ENCODE measurements around the gene HLF. TPM values are rescaled to one million over a fixed set of nuclear protein-coding genes. Genes with fewer than 3 reads are reported as not detected.

HLF gene
- total RNA-seq, 1 experiment from 2014 or later = 1.5 TPM

DNA sequence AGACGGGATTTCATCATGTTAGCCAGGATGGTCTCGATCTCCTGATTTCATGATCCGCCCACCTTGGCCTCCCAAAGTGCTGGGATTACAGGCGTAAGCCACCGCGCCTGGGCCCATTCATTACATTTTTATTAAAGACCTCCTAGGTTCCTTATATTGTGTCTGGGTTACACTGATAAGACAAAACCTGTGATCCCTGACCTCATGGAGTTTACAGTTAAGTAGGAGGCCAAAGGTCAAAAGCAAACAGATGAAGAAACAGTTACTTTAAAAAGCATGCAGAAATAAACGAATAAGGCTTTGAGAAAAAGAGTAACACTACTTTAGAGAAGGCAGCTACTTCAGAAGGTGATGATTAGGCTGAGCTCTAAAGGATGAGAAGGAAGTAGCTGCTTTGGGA is 14.9 kb upstream of the HLF start:
- Histone ChIP-seq H3K9me2 (ENCODE audit: insufficient read depth) (no peaks in the 10 kb centered on the region), H3K36me3 (ENCODE audit: control insufficient read depth in 1 of 2, insufficient read depth in 2 of 2, low read length in 2 of 2) (no peaks in the 10 kb centered on the region), H3K4me1 (ENCODE audit: control insufficient read depth in 1 of 2, insufficient read depth in 2 of 2, low read length in 2 of 2) (no peaks in the 10 kb centered on the region), H3K79me2 (ENCODE audit: insufficient read depth, low read length) (no peaks in the 10 kb centered on the region), H3K4me3 (replicated peaks in 1 of 2; ENCODE audit: low read depth in 1 of 2, low read length in 2 of 2) (no peak overlapping the region), H3K27me3 (ENCODE audit: insufficient read depth, low read length) (no peaks in the 10 kb centered on the region), H3K9ac (ENCODE audit: low read length) (no peak overlapping the region), H3K9me3 (ENCODE audit: control insufficient read depth in 1 of 2, insufficient read depth in 1 of 2, low read depth in 1 of 2, low read length in 2 of 2) (no peaks in the 10 kb centered on the region; a peak in 1 of 4 replicates), H4K20me1 (ENCODE audit: insufficient read depth) (no peaks in the 10 kb centered on the region), H2AFZ (ENCODE audit: low read depth, low read length, poor library complexity, severe bottlenecking) (no peak overlapping the region), H3K27ac (ENCODE audit: low read depth, low read length) (no peak overlapping the region), H3K4me2 (ENCODE audit: low read length) (no peak overlapping the region)
- ATAC-seq (no peak), DNase-seq (ENCODE audit: low read depth, low spot score) (no peak)
- intact Hi-C loops (cut with micrococcal nuclease) = no loop called here
- RAD21 ChIA-PET (ENCODE audit: low non-redundant PET in 1 of 2, low total read pairs in 2 of 2, uncharacterized antibody in 2 of 2, unreplicated experiment in 2 of 2) = no interaction called here
- BruUV-seq (replicated peaks) = no TSS peak
- TF ChIP-seq ZFX (IDR thresholded peaks at IDR 0.05) (no peak), POLR2A (IDR thresholded peaks at IDR 0.05; ENCODE audit: borderline replicate concordance, extremely low read depth, insufficient read depth, insufficient read length) (no peak)
- POLR2A ChIA-PET = no interaction called here
- CTCF ChIA-PET = no interaction called here

GRCh38 chr17:55254375-55254774 is 10.4 kb upstream of the HLF start:
- no peaks in the 10 kb centered on the region for H3K9me3 ChIP-seq (ENCODE audit: control insufficient read depth in 1 of 2, insufficient read depth in 1 of 2, low read depth in 1 of 2, low read length in 2 of 2)
- RAD21 ChIA-PET (ENCODE audit: low non-redundant PET in 1 of 2, low total read pairs in 2 of 2, uncharacterized antibody in 2 of 2, unreplicated experiment in 2 of 2) = no interaction called here
- CTCF ChIA-PET = no interaction called here
- H4K20me1 ChIP-seq (ENCODE audit: insufficient read depth) = no peaks in the 10 kb centered on the region
- no peaks in the 10 kb centered on the region for H3K27me3 ChIP-seq (ENCODE audit: insufficient read depth, low read length)
- ATAC-seq (no peak), DNase-seq (ENCODE audit: low read depth, low spot score) (no peak)
- no peaks in the 10 kb centered on the region for H3K9me2 ChIP-seq (ENCODE audit: insufficient read depth)
- no peak overlapping the region for H3K27ac ChIP-seq (ENCODE audit: low read depth, low read length)
- TF ChIP-seq JUND (IDR thresholded peaks at IDR 0.05) (no peak), EZH2phosphoT487 (IDR thresholded peaks at IDR 0.05; ENCODE audit: borderline replicate concordance) (no peak), ZFX (IDR thresholded peaks at IDR 0.05) (no peak)
- BruUV-seq (replicated peaks) = no TSS peak
- no peaks in the 10 kb centered on the region for H3K4me1 ChIP-seq (ENCODE audit: control insufficient read depth in 1 of 2, insufficient read depth in 2 of 2, low read length in 2 of 2)
- intact Hi-C loops (cut with micrococcal nuclease) = no loop called here
- no peaks in the 10 kb centered on the region for H3K36me3 ChIP-seq (ENCODE audit: control insufficient read depth in 1 of 2, insufficient read depth in 2 of 2, low read length in 2 of 2)
- no peak overlapping the region for H3K9ac ChIP-seq (ENCODE audit: low read length)
- no peak overlapping the region for H2AFZ ChIP-seq (ENCODE audit: low read depth, low read length, poor library complexity, severe bottlenecking)
- no peaks in the 10 kb centered on the region for H3K79me2 ChIP-seq (ENCODE audit: insufficient read depth, low read length)
- no peak overlapping the region for H3K4me2 ChIP-seq (ENCODE audit: low read length)
- POLR2A ChIA-PET = no interaction called here
- no peak overlapping the region for H3K4me3 ChIP-seq (replicated peaks in 1 of 2; ENCODE audit: low read depth in 1 of 2, low read length in 2 of 2)

DNA sequence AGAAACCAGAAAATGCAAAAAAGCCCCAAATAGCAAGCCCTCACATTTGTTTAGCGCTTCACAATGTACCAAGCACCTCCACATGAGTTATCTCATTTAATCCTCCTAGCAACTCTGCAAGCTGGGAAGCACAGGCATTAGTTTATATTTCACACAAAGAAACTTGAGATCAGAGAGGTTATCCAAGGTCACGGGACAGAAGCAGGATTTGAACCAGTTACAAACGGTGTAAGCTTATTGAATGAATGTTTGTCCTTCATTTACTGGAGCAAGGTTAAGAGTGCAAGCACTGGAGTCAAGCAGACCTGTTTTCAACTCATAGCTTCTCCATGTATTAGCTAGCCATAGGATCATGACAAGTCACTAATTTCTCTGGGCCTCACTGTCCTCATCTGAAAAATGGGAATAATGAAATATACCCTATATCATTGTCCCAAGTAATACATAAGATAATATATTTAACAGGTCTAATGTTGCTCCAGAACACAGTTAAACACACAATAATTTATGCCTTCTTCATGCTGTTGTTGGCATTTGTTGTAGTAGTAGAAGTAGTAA is 6.1 kb upstream of the HLF start:
- Histone ChIP-seq H3K9me2 (ENCODE audit: insufficient read depth) (no peaks in the 10 kb centered on the region), H3K27ac (ENCODE audit: low read depth, low read length) (no peak overlapping the region), H3K9me3 (ENCODE audit: control insufficient read depth in 1 of 2, insufficient read depth in 1 of 2, low read depth in 1 of 2, low read length in 2 of 2) (no peaks in the 10 kb centered on the region), H3K27me3 (ENCODE audit: insufficient read depth, low read length) (no peaks in the 10 kb centered on the region), H3K4me1 (ENCODE audit: control insufficient read depth in 1 of 2, insufficient read depth in 2 of 2, low read length in 2 of 2) (no peaks in the 10 kb centered on the region), H2AFZ (ENCODE audit: low read depth, low read length, poor library complexity, severe bottlenecking) (no peak overlapping the region), H4K20me1 (ENCODE audit: insufficient read depth) (no peaks in the 10 kb centered on the region), H3K79me2 (ENCODE audit: insufficient read depth, low read length) (no peaks in the 10 kb centered on the region), H3K36me3 (ENCODE audit: control insufficient read depth in 1 of 2, insufficient read depth in 2 of 2, low read length in 2 of 2) (no peaks in the 10 kb centered on the region), H3K9ac (ENCODE audit: low read length) (no peak overlapping the region), H3K4me2 (ENCODE audit: low read length) (no peak overlapping the region), H3K4me3 (replicated peaks in 1 of 2; ENCODE audit: low read depth in 1 of 2, low read length in 2 of 2) (no peak overlapping the region)
- POLR2A ChIA-PET = no interaction called here
- no peak for ATAC-seq
- CTCF ChIA-PET = no interaction called here
- intact Hi-C loops (cut with micrococcal nuclease) = no loop called here
- no peak for DNase-seq (ENCODE audit: low read depth, low spot score)
- RAD21 ChIA-PET (ENCODE audit: low non-redundant PET in 1 of 2, low total read pairs in 2 of 2, uncharacterized antibody in 2 of 2, unreplicated experiment in 2 of 2) = no interaction called here
- BruUV-seq (replicated peaks) = no TSS peak
- no peak for TF ChIP-seq ELF1 (IDR thresholded peaks at IDR 0.05; ENCODE audit: borderline replicate concordance, low read depth)
- TF ChIP-seq EGR1 (IDR thresholded peaks at IDR 0.05; ENCODE audit: low read depth) = no peak
- TF ChIP-seq CEBPB (IDR thresholded peaks at IDR 0.05; ENCODE audit: low read depth) = no peak
- TF ChIP-seq MAX (IDR thresholded peaks at IDR 0.05) = no peak
- no peak for TF ChIP-seq TCF7L2 (IDR thresholded peaks at IDR 0.05; ENCODE audit: borderline replicate concordance, extremely low read depth, insufficient read depth, insufficient read length)
- no peak for TF ChIP-seq FOSL1 (IDR thresholded peaks at IDR 0.05; ENCODE audit: low read depth)
- TF ChIP-seq ATF3 (IDR thresholded peaks at IDR 0.05) = no peak
- no peak for TF ChIP-seq SP1 (IDR thresholded peaks at IDR 0.05; ENCODE audit: low read depth)
- TF ChIP-seq JUND (IDR thresholded peaks at IDR 0.05) = no peak
- no peak for TF ChIP-seq EZH2phosphoT487 (IDR thresholded peaks at IDR 0.05; ENCODE audit: borderline replicate concordance)
- TF ChIP-seq POLR2A (IDR thresholded peaks at IDR 0.05; ENCODE audit: borderline replicate concordance, extremely low read depth, insufficient read depth, insufficient read length) = no peak
- TF ChIP-seq, protein P1, sequence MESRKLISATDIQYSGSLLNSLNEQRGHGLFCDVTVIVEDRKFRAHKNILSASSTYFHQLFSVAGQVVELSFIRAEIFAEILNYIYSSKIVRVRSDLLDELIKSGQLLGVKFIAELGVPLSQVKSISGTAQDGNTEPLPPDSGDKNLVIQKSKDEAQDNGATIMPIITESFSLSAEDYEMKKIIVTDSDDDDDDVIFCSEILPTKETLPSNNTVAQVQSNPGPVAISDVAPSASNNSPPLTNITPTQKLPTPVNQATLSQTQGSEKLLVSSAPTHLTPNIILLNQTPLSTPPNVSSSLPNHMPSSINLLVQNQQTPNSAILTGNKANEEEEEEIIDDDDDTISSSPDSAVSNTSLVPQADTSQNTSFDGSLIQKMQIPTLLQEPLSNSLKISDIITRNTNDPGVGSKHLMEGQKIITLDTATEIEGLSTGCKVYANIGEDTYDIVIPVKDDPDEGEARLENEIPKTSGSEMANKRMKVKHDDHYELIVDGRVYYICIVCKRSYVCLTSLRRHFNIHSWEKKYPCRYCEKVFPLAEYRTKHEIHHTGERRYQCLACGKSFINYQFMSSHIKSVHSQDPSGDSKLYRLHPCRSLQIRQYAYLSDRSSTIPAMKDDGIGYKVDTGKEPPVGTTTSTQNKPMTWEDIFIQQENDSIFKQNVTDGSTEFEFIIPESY (IDR thresholded peaks at IDR 0.05; ENCODE audit: extremely low read depth, insufficient replicate concordance, low read length) = no peak

Data from HCT116 (cell line).